ENCODE results near the gene NCOA1.
A peak's percentile ranks its signal among the peaks of the same experiment; 100 is the strongest.
"Not testable (repeated sequence)": the region's sequence is repeated elsewhere in the genome, so short reads cannot be mapped to it uniquely, and the experiment has no call there.

The NCOA1 gene

GRCh38 chr2:24533574-24533973, 42.5 kb downstream of the NCOA1 start:
- H3K36me3 ChIP-seq (ENCODE audit: control insufficient read depth in 4 of 4, insufficient read depth in 4 of 4, low read length in 3 of 4); POLR2A ChIA-PET; H3K27me3 ChIP-seq (replicated peaks in 2 of 5; ENCODE audit: control insufficient read depth in 4 of 5, insufficient read depth in 5 of 5, low read length in 4 of 5); H3K4me1 ChIP-seq (ENCODE audit: control extremely low read depth in 1 of 4, control insufficient read depth in 4 of 4, insufficient read depth in 4 of 4, low read length in 3 of 4); H3K4me3 ChIP-seq (ENCODE audit: control insufficient read depth in 1 of 7, extremely low read depth in 1 of 7, insufficient read depth in 4 of 7, low read depth in 2 of 7, low read length in 6 of 7); DNase-seq; H3K27ac ChIP-seq (ENCODE audit: insufficient read depth in 1 of 2, low read depth in 1 of 2, low read length in 2 of 2, poor library complexity in 1 of 2, severe bottlenecking in 2 of 2): not testable (repeated sequence)
- CTCF ChIA-PET, result interaction anchor here (1.1 kb wide), 1 partner anchor 21 kb away, joined by 3 read pairs; no protein-coding TSS in a partner anchor
- whole genome bisulfite sequencing (ENCODE audit: insufficient coverage), result 100% methylated on average over 2 of the region's 3 CpGs
- peaks cover 4 to 24% (median 10%) of the 10 kb centered on the region in 5 experiments for H3K9me3 ChIP-seq (ENCODE audit: control extremely low read depth in 1 of 5, control insufficient read depth in 4 of 5, insufficient read depth in 2 of 5, low read depth in 1 of 5, low read length in 4 of 5)

- WGBS (ENCODE audit: insufficient coverage), result 100% methylated on average over 2 of the region's 4 CpGs
- no peaks in the 10 kb centered on the region for H3K27me3 ChIP-seq (replicated peaks in 2 of 5; ENCODE audit: control insufficient read depth in 4 of 5, insufficient read depth in 5 of 5, low read length in 4 of 5)
- H3K9me3 ChIP-seq (ENCODE audit: control extremely low read depth in 1 of 5, control insufficient read depth in 4 of 5, insufficient read depth in 2 of 5, low read depth in 1 of 5, low read length in 4 of 5), result peaks cover 1 to 16% (median 2%) of the 10 kb centered on the region in 5 experiments
- peak in 1 of 3 donors; percentile 13 for DNase-seq
- no peaks in the 10 kb centered on the region for H3K4me1 ChIP-seq (ENCODE audit: control extremely low read depth in 1 of 4, control insufficient read depth in 4 of 4, insufficient read depth in 4 of 4, low read length in 3 of 4)
- H3K4me3 ChIP-seq (ENCODE audit: control insufficient read depth in 1 of 7, extremely low read depth in 1 of 7, insufficient read depth in 4 of 7, low read depth in 2 of 7, low read length in 6 of 7), result no peak overlapping the region
- H3K36me3 ChIP-seq (ENCODE audit: control insufficient read depth in 4 of 4, insufficient read depth in 4 of 4, low read length in 3 of 4), result peaks cover 0 to 5% (median 2%) of the 10 kb centered on the region in 4 experiments
- CTCF ChIA-PET, result interaction anchor here (0.8 kb wide), 1 partner anchor 116 kb away, joined by 3 read pairs; no protein-coding TSS in a partner anchor
- POLR2A ChIA-PET, result no interaction called here
- no peak overlapping the region for H3K27ac ChIP-seq (ENCODE audit: insufficient read depth in 1 of 2, low read depth in 1 of 2, low read length in 2 of 2, poor library complexity in 1 of 2, severe bottlenecking in 2 of 2)
These were observed 47.7 kb downstream of the NCOA1 start for GRCh38 chr2:24538720-24539119.

- CTCF ChIA-PET, result interaction anchor here (0.8 to 1.4 kb wide), 2 partner anchors 116 to 286 kb away, joined by 3 read pairs; no protein-coding TSS in a partner anchor
- H3K4me1 ChIP-seq (ENCODE audit: control extremely low read depth in 1 of 4, control insufficient read depth in 4 of 4, insufficient read depth in 4 of 4, low read length in 3 of 4), result no peaks in the 10 kb centered on the region
- POLR2A ChIA-PET, result no interaction called here
- DNase-seq, result no peak
- H3K27me3 ChIP-seq (replicated peaks in 2 of 5; ENCODE audit: control insufficient read depth in 4 of 5, insufficient read depth in 5 of 5, low read length in 4 of 5), result no peaks in the 10 kb centered on the region
- WGBS (ENCODE audit: insufficient coverage), result 100% methylated on average over 1 of the region's 1 CpG
- no peak overlapping the region for H3K27ac ChIP-seq (ENCODE audit: insufficient read depth in 1 of 2, low read depth in 1 of 2, low read length in 2 of 2, poor library complexity in 1 of 2, severe bottlenecking in 2 of 2)
- H3K36me3 ChIP-seq (ENCODE audit: control insufficient read depth in 4 of 4, insufficient read depth in 4 of 4, low read length in 3 of 4), result peaks cover 0 to 5% (median 2%) of the 10 kb centered on the region in 4 experiments
- no peak overlapping the region for H3K4me3 ChIP-seq (ENCODE audit: control insufficient read depth in 1 of 7, extremely low read depth in 1 of 7, insufficient read depth in 4 of 7, low read depth in 2 of 7, low read length in 6 of 7)
- H3K9me3 ChIP-seq (ENCODE audit: control extremely low read depth in 1 of 5, control insufficient read depth in 4 of 5, insufficient read depth in 2 of 5, low read depth in 1 of 5, low read length in 4 of 5), result peaks cover 1 to 21% (median 2%) of the 10 kb centered on the region in 5 experiments
These were observed 48.2 kb downstream of the NCOA1 start for GRCh38 chr2:24539258-24539657.

GRCh38 chr2:24540011-24540477, 49.0 kb downstream of the NCOA1 start:
- ChIA-PET CTCF (interaction anchor here (1.4 kb wide), 1 partner anchor 285 kb away, joined by 3 read pairs; no protein-coding TSS in a partner anchor), POLR2A (no interaction called here)
- WGBS (ENCODE audit: insufficient coverage), result 100% methylated on average over 2 of the region's 2 CpGs
- no peak overlapping the region for H3K4me3 ChIP-seq (ENCODE audit: control insufficient read depth in 1 of 7, extremely low read depth in 1 of 7, insufficient read depth in 4 of 7, low read depth in 2 of 7, low read length in 6 of 7)
- peaks cover 2 to 29% (median 8%) of the 10 kb centered on the region in 5 experiments for H3K9me3 ChIP-seq (ENCODE audit: control extremely low read depth in 1 of 5, control insufficient read depth in 4 of 5, insufficient read depth in 2 of 5, low read depth in 1 of 5, low read length in 4 of 5)
- peaks cover 0 to 7% (median 2%) of the 10 kb centered on the region in 4 experiments for H3K36me3 ChIP-seq (ENCODE audit: control insufficient read depth in 4 of 4, insufficient read depth in 4 of 4, low read length in 3 of 4)
- H3K4me1 ChIP-seq (ENCODE audit: control extremely low read depth in 1 of 4, control insufficient read depth in 4 of 4, insufficient read depth in 4 of 4, low read length in 3 of 4), result no peaks in the 10 kb centered on the region
- DNase-seq, result no peak
- no peaks in the 10 kb centered on the region for H3K27me3 ChIP-seq (replicated peaks in 2 of 5; ENCODE audit: control insufficient read depth in 4 of 5, insufficient read depth in 5 of 5, low read length in 4 of 5)
- no peak overlapping the region for H3K27ac ChIP-seq (ENCODE audit: insufficient read depth in 1 of 2, low read depth in 1 of 2, low read length in 2 of 2, poor library complexity in 1 of 2, severe bottlenecking in 2 of 2)

- Histone ChIP-seq H3K27me3 (replicated peaks in 2 of 5; ENCODE audit: control insufficient read depth in 4 of 5, insufficient read depth in 5 of 5, low read length in 4 of 5) (no peaks in the 10 kb centered on the region), H3K27ac (ENCODE audit: insufficient read depth in 1 of 2, low read depth in 1 of 2, low read length in 2 of 2, poor library complexity in 1 of 2, severe bottlenecking in 2 of 2) (no peak overlapping the region), H3K9me3 (ENCODE audit: control extremely low read depth in 1 of 5, control insufficient read depth in 4 of 5, insufficient read depth in 2 of 5, low read depth in 1 of 5, low read length in 4 of 5) (peaks cover 2 to 30% (median 8%) of the 10 kb centered on the region in 5 experiments), H3K4me1 (ENCODE audit: control extremely low read depth in 1 of 4, control insufficient read depth in 4 of 4, insufficient read depth in 4 of 4, low read length in 3 of 4) (no peaks in the 10 kb centered on the region), H3K36me3 (ENCODE audit: control insufficient read depth in 4 of 4, insufficient read depth in 4 of 4, low read length in 3 of 4) (peaks cover 0 to 4% (median 0%) of the 10 kb centered on the region in 4 experiments), H3K4me3 (ENCODE audit: control insufficient read depth in 1 of 7, extremely low read depth in 1 of 7, insufficient read depth in 4 of 7, low read depth in 2 of 7, low read length in 6 of 7) (no peak overlapping the region)
- DNase-seq, result no peak
- CTCF ChIA-PET, result no interaction called here
- POLR2A ChIA-PET, result no interaction called here
These were observed 50.6 kb downstream of the NCOA1 start for GRCh38 chr2:24541621-24542020.

- Histone ChIP-seq H3K9me3 (ENCODE audit: control extremely low read depth in 1 of 5, control insufficient read depth in 4 of 5, insufficient read depth in 2 of 5, low read depth in 1 of 5, low read length in 4 of 5) (peaks cover 2 to 30% (median 8%) of the 10 kb centered on the region in 5 experiments), H3K4me3 (ENCODE audit: control insufficient read depth in 1 of 7, extremely low read depth in 1 of 7, insufficient read depth in 4 of 7, low read depth in 2 of 7, low read length in 6 of 7) (no peak overlapping the region), H3K36me3 (ENCODE audit: control insufficient read depth in 4 of 4, insufficient read depth in 4 of 4, low read length in 3 of 4) (peaks cover 0 to 2% (median 0%) of the 10 kb centered on the region in 4 experiments), H3K4me1 (ENCODE audit: control extremely low read depth in 1 of 4, control insufficient read depth in 4 of 4, insufficient read depth in 4 of 4, low read length in 3 of 4) (no peaks in the 10 kb centered on the region), H3K27ac (ENCODE audit: insufficient read depth in 1 of 2, low read depth in 1 of 2, low read length in 2 of 2, poor library complexity in 1 of 2, severe bottlenecking in 2 of 2) (no peak overlapping the region), H3K27me3 (replicated peaks in 2 of 5; ENCODE audit: control insufficient read depth in 4 of 5, insufficient read depth in 5 of 5, low read length in 4 of 5) (no peaks in the 10 kb centered on the region)
- no CpG with 5 or more reads among the region's 3 CpGs for whole genome bisulfite sequencing (ENCODE audit: insufficient coverage)
- POLR2A ChIA-PET, result no interaction called here
- CTCF ChIA-PET, result no interaction called here
- DNase-seq, result no peak
These were observed 51.3 kb downstream of the NCOA1 start for GRCh38 chr2:24542269-24542872.

GRCh38 chr2:24543252-24543651, 52.2 kb downstream of the NCOA1 start:
- Histone ChIP-seq H3K4me3 (ENCODE audit: control insufficient read depth in 1 of 7, extremely low read depth in 1 of 7, insufficient read depth in 4 of 7, low read depth in 2 of 7, low read length in 6 of 7) (no peak overlapping the region), H3K27me3 (replicated peaks in 2 of 5; ENCODE audit: control insufficient read depth in 4 of 5, insufficient read depth in 5 of 5, low read length in 4 of 5) (no peaks in the 10 kb centered on the region), H3K36me3 (ENCODE audit: control insufficient read depth in 4 of 4, insufficient read depth in 4 of 4, low read length in 3 of 4) (peaks cover 0 to 2% (median 1%) of the 10 kb centered on the region in 4 experiments), H3K4me1 (ENCODE audit: control extremely low read depth in 1 of 4, control insufficient read depth in 4 of 4, insufficient read depth in 4 of 4, low read length in 3 of 4) (no peaks in the 10 kb centered on the region), H3K27ac (ENCODE audit: insufficient read depth in 1 of 2, low read depth in 1 of 2, low read length in 2 of 2, poor library complexity in 1 of 2, severe bottlenecking in 2 of 2) (no peak overlapping the region), H3K9me3 (ENCODE audit: control extremely low read depth in 1 of 5, control insufficient read depth in 4 of 5, insufficient read depth in 2 of 5, low read depth in 1 of 5, low read length in 4 of 5) (peaks cover 2 to 34% (median 8%) of the 10 kb centered on the region in 5 experiments)
- POLR2A ChIA-PET, result no interaction called here
- 100% methylated on average over 2 of the region's 2 CpGs for WGBS (ENCODE audit: insufficient coverage)
- CTCF ChIA-PET, result no interaction called here
- DNase-seq, result peak in 1 of 3 donors; percentile 12

Data from common myeloid progenitor, CD34-positive (primary cell).